RWPE1 (cell line): Measurements from ENCODE around the gene ARID1B.
A peak's percentile ranks its signal among the peaks of the same experiment; 100 is the strongest.

Source experiments
- CTCF ChIA-PET: fragments of 350-600 bp; sonication (Branson Sonifier 250); formaldehyde crosslinking; extraction: SDS; loops from one replicate; lab custom pipeline; 2021; lab: Yijun Ruan, JAX
- POLR2A ChIA-PET: fragments of 400-600 bp; formaldehyde crosslinking; extraction: SDS; loops from one replicate; lab custom pipeline; 2020; ENCODE audit warnings: antibody characterized with exemption; ENCODE audit not compliant: low non-redundant PET; lab: Yijun Ruan, JAX
- DNase-seq: peaks from one replicate; pipeline ENCODE4 v3.0.0; 2012; ENCODE audit warnings: low spot score
- H3K27ac ChIP-seq: fragments of 450-650 bp; 2 replicates; pipeline ENCODE4 v1.5.1; 2017
- TF ChIP-seq, protein P1 (sequence below): fragments of 450-650 bp; conservative IDR thresholded peaks from 2 replicates; pipeline ENCODE4 v1.5.1; 2017; ENCODE audit warnings: low read depth, mild to moderate bottlenecking

The ARID1B gene

GRCh38 chr6:156827382-156827781 lies 50.2 kb downstream of the ARID1B start:
- peak overlapping the region; percentile 84 for H3K27ac ChIP-seq
- POLR2A ChIA-PET, result no interaction called here
- CTCF ChIA-PET, result interaction anchor here (0.6 kb wide), 2 partner anchors 106 to 209 kb away, joined by 3 to 6 read pairs; no protein-coding TSS in a partner anchor
- DNase-seq, result no peak
- TF ChIP-seq, protein P1, sequence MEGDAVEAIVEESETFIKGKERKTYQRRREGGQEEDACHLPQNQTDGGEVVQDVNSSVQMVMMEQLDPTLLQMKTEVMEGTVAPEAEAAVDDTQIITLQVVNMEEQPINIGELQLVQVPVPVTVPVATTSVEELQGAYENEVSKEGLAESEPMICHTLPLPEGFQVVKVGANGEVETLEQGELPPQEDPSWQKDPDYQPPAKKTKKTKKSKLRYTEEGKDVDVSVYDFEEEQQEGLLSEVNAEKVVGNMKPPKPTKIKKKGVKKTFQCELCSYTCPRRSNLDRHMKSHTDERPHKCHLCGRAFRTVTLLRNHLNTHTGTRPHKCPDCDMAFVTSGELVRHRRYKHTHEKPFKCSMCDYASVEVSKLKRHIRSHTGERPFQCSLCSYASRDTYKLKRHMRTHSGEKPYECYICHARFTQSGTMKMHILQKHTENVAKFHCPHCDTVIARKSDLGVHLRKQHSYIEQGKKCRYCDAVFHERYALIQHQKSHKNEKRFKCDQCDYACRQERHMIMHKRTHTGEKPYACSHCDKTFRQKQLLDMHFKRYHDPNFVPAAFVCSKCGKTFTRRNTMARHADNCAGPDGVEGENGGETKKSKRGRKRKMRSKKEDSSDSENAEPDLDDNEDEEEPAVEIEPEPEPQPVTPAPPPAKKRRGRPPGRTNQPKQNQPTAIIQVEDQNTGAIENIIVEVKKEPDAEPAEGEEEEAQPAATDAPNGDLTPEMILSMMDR, result no peak

DNA sequence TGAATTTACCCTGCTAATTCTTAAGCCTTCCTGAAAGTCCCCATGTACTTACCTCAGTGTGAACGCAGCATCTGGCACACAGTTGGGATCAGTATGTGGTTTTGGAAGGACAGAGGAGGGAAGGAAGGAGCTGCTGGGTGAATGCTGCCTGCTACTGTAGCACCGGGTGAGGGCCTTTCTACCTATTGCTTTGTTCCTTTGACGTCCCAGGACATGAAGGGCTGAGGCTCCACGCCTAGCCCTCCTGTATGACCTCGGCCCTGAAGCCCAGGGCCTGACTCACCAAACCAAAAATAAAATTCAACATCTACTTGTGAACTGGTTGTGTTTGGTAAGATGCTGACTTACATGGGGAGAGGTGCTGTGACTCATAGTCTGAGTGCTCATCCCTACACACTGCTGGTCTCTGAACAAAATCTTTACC lies 51.1 kb downstream of the ARID1B start:
- TF ChIP-seq, protein P1, result no peak
- ChIA-PET POLR2A (no interaction called here), CTCF (interaction anchor here (0.6 kb wide), 1 partner anchor 106 kb away, joined by 3 read pairs; no protein-coding TSS in a partner anchor)
- H3K27ac ChIP-seq, result peak overlapping the region; percentile 84
- peak; percentile 84 for DNase-seq

- TF ChIP-seq, protein P1, result no peak
- POLR2A ChIA-PET, result no interaction called here
- no peak overlapping the region for H3K27ac ChIP-seq
- DNase-seq, result no peak
- CTCF ChIA-PET, result no interaction called here
Observed at GRCh38 chr6:156830126-156830525, 52.9 kb downstream of the ARID1B start.

DNA sequence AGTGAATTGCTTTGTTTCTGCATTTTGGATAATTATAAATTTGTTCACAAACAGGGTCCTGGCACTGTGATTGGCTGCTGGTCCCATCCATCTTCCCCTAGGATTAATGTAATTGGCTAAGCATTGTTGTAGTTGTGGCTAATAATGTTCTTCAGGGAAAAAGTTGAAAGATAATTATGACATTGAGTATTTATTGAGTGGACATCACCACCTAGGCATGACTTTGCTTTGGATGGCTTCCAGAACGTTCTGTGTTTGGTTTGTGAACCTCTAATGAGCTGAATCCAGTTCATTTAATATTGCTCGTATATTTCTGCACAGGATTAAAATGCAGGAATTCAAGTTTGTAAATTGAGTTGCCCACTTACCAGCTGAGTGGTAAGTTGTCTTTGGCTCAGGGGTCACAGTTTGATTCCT lies 55.1 kb downstream of the ARID1B start:
- DNase-seq, result peak; percentile 46
- no peak overlapping the region for H3K27ac ChIP-seq
- ChIA-PET CTCF (no interaction called here), POLR2A (no interaction called here)
- TF ChIP-seq, protein P1, result no peak

DNA sequence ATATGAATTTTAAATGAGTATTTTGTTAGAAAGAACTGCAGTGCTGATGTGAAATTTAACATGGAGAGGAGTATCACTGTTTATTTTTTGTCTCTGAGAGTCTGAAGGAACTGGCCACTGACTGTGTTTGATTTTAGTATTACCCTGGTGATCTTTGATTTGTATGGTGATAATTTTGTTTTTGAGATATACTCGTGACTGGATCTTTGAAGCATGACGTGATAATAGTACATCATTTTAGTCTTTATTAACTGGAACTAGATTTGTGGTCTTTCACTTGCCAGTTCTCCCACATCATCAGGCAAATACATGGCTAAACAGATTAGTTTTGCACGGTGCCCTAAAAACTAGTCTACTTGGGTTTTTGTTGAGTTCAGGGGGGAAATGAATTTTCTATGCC lies 55.5 kb downstream of the ARID1B start:
- H3K27ac ChIP-seq, result no peak overlapping the region
- POLR2A ChIA-PET, result no interaction called here
- DNase-seq, result no peak
- CTCF ChIA-PET, result no interaction called here
- TF ChIP-seq, protein P1, result no peak

DNA sequence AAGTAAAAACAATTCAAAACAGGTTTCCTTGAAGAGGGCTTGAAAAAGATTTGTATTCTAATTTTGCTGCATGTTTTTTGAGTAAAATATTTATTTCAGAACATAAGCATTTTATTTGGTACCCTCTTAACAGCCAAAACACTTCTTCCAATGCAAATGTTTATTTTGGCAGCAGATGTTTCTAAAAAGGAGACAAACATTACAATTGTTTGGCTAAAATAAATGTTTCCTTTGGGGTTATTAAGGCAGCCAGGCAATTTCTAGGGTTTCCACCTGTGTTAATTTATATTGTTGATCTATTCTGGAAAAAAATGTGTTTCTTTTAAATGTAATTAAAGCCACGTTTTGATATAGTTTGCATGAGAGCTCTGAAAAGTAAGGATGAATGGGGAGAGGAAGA lies 56.6 kb downstream of the ARID1B start:
- no peak overlapping the region for H3K27ac ChIP-seq
- CTCF ChIA-PET, result interaction anchor here (0.7 kb wide), 1 partner anchor 136 kb away, joined by 3 read pairs; no protein-coding TSS in a partner anchor
- TF ChIP-seq, protein P1, result no peak
- POLR2A ChIA-PET, result no interaction called here
- DNase-seq, result no peak
